HUDEP-2 (cell line): ENCODE results near the gene HS3ST3A1.
"Not testable (repeated sequence)": the region's sequence is repeated elsewhere in the genome, so short reads cannot be mapped to it uniquely, and the experiment has no call there.

Experiments
- DNase-seq, 76 experiments: peaks; one replicate each; lab custom pipeline; 2025; ENCODE audit not compliant: unreplicated experiment in 76 of 76; lab: John Stamatoyannopoulos, UW

Gene HS3ST3A1

DNA sequence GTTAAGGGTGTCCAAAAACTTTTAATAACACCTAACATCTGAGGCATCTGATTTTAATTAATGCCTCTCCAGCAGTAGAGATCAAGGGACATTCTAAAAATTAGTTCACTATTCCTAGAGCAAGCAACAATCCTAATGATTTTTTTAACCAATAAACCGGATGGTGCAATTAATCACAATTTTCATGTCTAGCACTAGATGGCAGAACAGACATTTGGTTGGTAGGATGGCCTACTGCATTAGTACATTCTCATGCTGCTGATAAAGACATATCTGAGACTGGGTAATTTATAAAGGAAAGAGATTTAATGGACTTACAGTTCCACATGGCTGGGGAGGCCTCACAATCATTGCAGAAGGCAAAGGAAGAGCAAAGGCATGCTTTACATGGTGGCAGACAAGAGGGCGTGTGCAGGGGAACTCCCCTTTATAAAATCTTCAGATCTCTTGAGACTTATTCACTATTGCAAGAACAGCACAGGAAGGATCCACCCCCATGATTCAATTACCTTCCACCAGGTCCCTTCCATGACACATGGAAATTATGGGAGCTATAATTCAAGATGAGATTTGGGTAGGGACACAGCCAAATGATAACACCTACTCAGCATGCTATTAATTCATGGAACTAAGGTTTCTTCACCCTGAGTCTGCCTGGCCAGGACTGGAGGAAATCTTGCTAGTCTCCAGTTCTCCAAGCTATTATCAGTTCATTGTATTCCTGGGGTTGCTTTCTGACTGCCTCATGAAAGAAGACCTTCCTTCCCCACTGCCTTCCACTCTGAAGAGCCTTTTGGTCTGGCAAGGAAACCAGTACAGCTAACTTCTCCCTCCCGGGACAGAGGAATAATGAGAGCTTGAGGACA, 24.8 kb downstream of the HS3ST3A1 start:
- no peak for DNase-seq

DNA sequence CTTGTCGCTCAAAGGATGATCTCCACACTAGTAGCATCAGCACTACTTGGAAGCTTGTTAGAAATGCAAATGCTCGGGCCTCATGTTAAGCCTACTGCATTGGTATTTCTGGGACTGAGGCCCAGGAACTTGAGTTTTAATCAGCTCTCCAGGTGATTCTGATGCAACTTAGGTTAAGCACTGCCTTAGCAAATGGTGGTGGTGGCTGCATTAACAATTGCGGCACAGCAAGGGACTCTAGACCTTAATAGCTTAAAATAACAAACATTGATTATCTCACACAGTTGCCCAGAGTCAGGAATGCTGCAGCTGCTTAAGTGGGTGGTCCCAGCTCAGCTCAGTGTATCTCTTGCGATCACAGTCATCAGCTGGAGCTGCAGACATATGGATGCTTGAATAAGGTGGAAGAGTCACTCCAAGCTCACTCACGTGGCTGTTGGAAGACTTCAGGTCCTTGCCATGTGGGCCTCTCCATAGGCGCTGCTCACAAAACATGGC, 25.8 kb downstream of the HS3ST3A1 start:
- DNase-seq = no peak

DNA sequence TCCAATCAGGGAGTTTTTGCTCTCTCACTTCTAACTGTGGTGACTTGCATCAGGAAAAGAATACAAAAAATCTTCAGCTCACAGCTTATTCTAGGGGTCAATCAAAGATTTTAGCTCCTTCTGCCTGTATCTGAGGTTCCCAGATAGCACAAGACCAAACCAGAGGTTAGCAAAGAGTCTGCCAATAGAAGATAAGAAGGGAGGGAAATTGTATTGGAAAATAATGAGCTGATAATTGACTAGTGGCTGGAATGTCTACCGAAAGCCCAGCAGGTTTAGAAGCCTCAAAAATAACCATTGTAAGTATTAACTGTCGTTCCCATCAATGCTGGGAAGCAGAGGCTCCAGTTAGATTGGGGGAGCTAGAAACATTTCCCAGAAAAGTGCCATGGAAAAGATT, 26.3 kb downstream of the HS3ST3A1 start:
- DNase-seq = no peak

DNA sequence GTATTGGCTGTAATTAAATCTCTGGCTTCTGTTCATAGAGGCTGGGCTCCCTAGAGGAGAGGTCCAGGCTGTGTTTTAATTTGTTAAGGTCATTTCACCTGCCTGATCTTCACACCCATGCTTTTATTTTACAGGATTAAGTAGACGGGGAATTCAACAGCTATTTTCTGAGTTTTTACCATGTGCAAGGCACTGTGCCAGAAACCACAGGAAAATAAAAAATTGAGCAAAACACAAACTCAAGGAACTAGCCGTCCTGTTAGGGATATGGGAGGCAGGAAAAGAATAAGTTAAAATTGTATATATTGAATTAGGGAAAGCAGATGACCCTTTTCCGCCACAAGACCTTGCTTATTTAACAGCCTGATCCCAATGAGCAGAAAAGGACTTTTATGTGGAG, 29.1 kb downstream of the HS3ST3A1 start:
- DNase-seq = no peak

DNA sequence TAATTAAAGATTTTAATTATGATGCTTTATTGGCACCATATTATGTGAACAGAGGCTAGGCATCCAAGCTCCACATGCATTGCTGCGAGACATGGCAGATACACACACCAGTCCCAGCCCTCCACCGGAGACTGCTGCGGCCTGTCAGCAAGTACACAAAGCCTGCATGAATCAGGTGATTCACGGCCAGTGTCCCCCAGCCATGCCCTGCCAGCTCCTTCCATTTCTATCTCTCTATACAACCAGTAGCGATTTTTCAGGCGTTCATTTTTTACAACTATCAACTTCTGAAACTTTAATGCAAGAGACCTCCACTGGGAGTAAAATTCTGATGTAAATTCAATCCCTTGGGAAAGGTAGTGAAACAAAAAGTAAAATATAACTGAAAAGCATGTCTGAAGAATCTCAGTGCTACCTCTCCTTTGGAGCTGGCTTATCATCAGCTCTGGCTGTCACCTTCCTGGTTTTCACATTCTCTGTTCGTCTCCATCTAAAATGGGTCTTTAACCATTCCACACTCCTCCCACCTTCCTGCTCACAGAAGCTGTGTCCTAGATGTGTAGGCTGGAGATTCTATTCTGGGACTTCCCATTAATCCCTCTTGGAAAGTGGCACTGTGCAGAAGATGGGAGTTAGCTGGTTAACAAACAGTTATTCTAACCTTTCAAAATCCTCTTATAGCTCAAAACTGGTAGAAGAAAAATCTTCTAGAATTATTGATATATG, 32.2 kb downstream of the HS3ST3A1 start:
- no peak for DNase-seq

DNA sequence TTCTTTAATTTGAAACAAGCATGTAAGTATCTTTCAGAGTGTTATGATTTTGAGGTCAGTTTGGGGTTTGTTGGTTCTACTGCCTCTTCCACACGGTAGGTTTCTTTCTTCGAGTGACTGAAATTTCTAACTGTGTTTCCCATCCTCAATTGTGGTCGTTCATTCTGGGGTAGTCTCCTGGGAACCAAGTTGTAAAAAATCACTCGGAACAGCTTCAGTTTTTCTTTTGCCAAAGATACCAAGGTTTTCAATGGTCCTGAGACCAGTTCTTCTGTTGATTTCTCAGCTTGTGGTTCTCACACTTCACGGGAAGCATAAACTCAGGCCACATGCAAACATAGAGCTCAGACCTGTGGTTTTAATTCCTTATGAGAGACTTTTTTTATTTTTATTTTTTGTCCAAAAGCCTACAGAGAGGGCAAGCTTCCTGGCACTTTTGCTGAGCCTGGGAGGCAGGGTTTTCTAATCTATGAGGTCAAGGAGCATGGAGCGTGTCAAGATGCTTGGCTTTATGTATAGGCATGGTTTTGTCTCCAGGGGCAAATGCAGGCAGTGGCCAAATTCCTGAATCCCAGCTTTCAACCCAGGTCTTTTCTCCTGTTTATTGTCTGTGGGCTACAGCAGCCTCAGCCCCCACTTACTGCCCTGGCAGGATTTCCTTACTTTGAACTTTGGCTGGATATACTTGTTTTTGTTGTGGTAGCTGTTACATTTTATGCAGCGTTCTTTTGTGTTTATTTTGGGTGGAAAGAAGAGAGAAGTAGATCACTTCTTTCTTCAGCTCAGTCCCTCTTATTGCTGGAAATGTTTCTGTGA, 32.9 kb downstream of the HS3ST3A1 start:
- no peak for DNase-seq

DNA sequence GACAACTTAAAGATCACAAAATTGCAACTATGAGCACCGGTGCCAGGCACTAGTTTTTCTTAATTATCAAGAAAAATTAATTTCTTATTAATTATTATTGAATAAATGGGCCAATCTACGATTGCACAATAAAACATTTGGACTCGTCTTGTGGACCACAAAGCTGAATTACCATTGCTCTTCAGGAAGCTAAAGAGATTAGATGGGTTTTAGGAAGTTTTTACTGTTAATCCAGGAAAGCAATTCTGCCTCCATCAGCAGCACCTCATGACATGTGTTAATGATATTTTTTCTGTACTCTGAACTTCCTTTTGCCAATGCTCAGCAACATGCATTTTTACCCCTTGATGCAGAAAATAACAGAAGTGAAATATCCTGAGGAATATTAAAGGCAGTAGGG, 37.9 kb downstream of the HS3ST3A1 start:
- no peak for DNase-seq

DNA sequence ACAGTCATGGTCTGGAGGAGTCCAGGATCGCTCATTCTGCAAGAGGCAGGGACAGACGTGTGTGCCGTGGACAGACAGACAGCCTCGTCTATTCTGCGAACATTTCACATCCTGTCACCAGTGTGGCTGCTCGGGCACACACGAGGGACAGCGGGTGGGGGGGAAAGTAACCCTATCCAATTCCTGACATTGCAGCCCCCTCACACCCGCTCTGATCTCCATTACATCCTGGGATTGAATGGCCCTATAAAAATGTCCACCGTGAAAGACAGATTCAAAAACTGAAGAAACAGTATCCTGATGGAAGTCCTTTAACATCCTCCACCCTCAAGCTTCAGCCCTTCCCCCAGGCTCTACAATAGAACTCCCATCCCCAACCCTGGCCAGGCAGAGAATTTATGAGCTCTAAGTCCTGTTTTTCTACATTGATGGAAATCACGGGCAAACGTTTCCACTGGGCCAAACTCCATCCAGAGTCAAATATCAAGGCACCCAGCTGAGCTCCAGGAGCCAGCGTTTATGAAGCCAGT, 39.4 kb downstream of the HS3ST3A1 start:
- no peak for DNase-seq

DNA sequence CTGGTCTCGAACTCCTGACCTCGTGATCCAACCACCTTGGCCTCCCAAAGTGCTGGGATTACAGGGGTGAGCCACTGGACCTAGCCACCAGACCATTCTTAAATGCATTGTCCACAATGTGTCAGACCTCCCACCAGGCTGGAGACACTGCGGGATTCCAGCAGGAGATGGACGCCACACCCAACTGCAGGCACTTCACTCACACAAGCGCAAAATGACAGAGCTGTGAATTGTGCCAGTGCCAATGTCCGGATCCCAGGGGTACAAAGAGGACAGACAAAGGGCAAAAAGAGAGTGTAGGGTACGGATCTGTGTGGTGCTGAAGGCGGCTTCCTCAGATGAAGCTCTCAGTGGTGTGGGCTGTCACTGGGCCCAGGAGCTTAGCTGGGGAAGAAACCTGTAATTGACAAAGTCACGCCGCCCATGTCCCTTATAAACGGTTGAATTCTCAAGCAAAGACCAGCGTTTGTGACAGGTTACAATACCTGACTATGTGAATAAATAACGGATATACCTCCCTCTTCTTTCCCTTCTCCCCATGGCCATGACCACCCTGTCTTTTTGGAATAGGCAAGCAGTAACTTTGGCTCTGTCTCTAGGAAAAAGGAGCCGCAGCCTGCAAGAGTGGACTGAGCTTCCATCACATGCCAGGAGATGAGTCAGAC, 40.0 kb downstream of the HS3ST3A1 start:
- DNase-seq = no peak

DNA sequence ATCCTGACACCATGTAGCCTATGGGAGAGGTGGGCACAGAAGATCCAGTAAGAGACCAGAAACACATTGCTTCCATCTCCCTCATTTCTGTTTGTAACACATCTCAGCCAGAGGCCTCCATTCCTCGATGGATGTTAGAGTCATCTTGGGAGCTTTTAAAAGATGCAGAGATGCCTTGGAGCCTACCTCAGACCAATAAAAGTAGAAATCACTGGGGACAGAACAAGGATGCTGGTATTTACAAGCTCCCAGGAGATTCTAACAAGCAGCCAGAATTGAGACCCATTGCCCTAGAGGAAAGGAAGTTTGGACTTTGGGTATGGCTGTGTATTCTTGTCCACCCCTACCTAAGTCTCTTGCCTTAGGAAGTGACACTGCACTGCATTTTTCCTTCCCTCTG, 40.8 kb downstream of the HS3ST3A1 start:
- DNase-seq = no peak

DNA sequence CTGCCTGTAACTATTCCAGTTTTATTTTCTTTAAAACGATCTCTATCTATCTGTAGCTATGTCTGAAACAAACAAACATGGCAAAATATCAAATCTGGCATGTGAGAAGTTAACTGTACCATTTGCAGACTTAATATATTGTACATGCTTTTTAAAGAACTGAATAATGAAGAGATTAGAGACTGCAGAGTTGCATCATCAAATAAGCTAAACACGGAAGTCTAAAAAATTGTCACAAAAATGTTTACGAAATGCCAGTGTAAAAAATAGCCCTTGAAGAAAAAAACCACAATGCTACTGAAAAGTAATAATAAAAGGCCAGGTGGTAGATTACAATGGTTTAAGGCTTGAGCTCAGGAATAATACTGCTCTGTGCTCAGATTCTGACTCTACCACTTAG, 43.1 kb downstream of the HS3ST3A1 start:
- no peak for DNase-seq

DNA sequence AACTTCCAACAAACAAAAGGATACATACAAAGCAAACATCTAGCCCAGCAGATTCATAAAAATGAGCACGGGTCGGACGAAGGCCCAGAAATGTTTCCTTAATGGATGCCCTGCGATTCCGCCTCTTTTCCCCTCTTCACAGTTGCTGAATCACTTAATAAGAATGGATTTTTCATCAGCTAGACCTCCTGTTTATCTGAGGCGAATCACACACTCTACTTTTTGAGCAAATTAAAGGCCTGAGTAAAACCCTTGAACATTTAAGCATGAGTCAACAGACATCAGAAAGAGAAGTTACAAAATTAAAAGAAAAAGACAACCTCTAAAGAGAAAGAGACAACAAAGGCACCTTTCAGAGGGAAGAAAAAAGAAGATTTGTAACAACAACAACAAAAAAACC, 44.7 kb downstream of the HS3ST3A1 start:
- DNase-seq = no peak

DNA sequence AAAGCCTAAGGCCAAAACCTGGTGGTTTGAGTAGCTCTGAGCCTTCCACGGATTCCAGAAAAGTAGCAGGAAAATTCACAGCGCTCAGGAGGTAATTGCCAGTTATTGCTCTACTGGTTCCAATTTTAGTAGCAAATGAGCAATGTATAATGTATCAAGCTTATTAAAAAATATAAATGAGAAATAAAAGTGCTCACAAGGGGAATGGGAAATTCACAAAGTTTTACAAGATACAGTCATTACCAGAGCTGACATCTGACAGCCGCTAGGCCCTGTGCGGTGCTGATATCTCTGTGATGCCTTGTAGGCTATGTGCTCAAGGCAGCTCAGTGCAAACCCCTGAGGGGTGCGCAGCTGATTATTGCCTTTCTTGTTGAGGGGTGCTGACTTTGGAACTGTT, 47.5 kb downstream of the HS3ST3A1 start:
- DNase-seq = no peak

DNA sequence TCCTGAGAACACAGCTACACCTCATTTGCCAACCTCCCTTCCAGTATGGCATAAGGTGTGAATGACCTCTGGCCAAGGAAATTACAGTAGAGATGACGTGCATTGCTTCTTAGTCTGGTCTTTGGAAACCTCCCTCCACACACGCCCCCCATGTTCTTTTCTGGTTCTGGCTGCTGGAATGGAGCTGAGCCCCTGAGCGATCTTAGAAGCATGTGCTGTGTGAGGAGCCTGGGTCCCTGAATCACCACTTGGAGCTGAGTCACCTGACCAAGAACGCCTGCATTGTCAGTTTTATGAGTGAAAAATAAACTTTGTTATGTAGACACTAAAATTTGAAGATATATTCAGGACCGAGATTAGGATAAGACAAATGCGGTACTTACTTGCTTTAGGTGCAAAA, 51.4 kb downstream of the HS3ST3A1 start:
- no peak for DNase-seq

DNA sequence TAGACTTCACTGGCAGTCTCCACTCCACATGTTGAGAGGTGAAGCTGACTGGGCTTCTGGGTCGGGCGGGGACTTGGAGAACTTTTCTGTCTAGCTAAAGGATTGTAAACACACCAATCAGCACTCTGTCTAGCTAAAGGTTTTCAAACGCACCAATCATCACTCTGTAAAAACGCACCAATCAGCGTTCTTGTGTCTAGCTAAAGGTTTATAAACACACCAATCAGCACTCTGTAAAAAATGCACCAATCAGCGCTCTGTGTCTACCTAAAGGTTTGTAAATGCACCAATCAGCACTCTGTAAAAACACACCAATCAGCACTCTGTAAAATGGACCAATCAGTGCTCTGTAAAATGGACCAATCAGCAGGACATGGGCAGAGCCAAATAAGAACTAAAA, 53.2 kb downstream of the HS3ST3A1 start:
- DNase-seq = not testable (repeated sequence)

DNA sequence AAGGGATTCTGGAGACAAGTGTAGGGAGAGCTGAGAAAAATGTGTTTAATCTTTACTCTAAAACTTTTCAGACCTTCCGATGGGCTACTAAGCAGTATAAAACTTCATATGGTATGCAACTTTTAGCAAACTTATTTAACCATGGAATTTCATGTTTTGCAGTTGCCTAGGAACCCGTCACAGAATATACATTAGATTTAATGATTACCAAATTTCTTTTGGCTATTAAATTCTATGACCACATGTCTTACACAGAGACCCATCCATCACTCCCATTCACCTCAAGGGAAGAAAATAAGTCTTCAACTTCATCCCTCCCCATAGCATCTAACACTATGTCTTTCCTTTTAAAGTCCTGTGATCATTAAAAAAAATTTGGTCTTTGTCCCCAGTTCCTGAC, 54.9 kb downstream of the HS3ST3A1 start:
- no peak for DNase-seq

DNA sequence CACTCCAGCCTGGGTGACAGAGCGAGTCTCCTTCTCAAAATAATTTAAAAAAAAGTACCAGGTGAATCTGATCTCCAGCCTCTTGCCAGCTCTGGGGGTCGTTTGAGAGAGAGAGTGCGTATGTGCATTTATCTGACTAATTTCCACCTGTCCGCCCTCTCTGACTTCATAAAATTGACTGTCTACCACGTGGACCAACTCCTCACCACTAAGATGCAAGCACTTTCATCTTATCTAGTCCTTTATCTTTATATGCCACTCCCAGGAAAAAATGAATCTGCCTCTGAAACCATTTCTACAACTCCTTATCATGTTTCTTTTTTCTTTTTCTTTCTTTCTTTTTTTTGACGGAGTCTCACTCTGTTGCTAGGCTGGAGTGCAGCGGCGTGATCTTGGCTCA, 55.8 kb downstream of the HS3ST3A1 start:
- no peak for DNase-seq

DNA sequence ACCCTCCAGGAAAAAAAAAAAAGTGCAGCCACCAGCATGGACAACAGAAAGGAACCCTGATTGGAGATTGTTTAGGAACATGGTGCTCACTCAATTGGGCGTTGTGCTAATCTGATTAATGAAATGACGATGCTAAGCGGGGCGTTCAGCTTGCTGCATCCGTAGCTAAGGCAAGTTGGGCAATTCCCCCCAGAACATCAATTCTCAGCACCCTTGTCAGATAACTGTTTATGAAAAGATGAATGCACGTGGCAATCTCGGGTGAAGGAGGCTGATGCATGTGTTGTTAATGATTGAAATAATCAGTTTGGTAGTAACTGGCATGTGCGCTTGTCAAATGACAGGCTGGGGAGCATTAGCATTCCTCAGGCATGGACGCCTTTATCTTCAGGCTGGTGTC, 57.0 kb downstream of the HS3ST3A1 start:
- no peak for DNase-seq

DNA sequence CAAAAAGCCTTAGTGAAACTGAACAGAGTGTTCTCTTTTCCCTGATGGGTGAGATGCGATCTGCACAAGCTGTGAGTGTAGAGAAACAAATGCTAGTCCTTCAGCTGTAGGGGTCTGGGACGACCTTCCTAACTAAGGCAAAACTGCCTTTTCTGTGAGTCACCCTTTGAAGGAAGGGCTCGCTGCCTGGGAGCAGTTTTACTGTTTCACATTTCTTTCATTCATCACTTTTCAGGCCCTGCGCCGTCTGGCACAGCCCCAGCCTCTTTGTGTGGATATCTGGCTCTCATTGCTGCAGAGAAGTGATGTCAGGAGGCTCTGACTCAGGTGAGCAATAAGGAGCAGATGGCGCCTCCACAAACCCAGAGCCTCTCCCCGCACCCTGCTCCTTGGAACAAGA, 57.4 kb downstream of the HS3ST3A1 start:
- DNase-seq = no peak

DNA sequence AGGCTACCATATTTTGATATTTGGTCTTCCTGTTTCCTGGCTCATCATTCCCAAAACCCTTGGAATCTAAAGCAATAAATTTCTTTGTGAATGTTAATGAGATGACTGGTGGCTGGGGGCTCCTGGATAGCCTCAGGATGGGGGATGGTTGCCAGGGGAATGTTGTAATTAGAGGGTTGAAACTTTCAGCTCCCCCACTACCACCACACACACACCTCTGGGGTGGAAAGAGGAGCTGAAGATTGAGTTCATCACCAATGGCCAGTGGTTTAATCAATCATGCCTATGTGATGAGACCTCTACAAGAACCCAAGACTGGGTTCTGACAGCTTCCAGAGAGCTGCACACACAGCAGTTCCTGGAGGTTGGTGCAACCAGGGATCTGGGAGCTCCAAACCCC, 59.1 kb downstream of the HS3ST3A1 start:
- DNase-seq = no peak
